ENCODE results near the gene DSCAML1. TPM values are rescaled to one million over a fixed set of nuclear protein-coding genes. Genes with fewer than 3 reads are reported as not detected.

Gene DSCAML1
- total and polyA plus RNA-seq, 9 of the 15 experiments (the other 6 are each of a cell fraction or from before 2014, with no cell fraction given) = not detected

DNA sequence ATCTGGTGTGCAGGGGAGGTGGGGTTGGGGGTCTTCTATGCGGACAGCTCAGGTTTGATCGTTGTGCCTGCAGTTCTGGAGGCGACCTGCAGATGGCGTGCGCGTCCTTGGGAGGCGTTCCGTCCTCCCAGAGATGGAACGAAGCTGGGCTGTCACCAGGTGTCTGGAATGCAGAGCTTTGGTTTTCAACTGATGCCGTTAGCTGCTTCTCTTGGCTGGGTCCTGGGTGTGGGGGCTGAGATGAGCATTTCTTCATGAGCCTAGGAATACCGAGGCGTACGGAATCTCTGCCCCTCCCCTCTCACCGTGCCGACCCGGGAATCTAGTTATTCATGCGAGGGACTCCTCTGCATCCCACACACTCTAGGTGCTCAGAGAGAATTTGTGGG, 370.7 kb downstream of the DSCAML1 start (continued):
- TF ChIP-seq, protein P1, sequence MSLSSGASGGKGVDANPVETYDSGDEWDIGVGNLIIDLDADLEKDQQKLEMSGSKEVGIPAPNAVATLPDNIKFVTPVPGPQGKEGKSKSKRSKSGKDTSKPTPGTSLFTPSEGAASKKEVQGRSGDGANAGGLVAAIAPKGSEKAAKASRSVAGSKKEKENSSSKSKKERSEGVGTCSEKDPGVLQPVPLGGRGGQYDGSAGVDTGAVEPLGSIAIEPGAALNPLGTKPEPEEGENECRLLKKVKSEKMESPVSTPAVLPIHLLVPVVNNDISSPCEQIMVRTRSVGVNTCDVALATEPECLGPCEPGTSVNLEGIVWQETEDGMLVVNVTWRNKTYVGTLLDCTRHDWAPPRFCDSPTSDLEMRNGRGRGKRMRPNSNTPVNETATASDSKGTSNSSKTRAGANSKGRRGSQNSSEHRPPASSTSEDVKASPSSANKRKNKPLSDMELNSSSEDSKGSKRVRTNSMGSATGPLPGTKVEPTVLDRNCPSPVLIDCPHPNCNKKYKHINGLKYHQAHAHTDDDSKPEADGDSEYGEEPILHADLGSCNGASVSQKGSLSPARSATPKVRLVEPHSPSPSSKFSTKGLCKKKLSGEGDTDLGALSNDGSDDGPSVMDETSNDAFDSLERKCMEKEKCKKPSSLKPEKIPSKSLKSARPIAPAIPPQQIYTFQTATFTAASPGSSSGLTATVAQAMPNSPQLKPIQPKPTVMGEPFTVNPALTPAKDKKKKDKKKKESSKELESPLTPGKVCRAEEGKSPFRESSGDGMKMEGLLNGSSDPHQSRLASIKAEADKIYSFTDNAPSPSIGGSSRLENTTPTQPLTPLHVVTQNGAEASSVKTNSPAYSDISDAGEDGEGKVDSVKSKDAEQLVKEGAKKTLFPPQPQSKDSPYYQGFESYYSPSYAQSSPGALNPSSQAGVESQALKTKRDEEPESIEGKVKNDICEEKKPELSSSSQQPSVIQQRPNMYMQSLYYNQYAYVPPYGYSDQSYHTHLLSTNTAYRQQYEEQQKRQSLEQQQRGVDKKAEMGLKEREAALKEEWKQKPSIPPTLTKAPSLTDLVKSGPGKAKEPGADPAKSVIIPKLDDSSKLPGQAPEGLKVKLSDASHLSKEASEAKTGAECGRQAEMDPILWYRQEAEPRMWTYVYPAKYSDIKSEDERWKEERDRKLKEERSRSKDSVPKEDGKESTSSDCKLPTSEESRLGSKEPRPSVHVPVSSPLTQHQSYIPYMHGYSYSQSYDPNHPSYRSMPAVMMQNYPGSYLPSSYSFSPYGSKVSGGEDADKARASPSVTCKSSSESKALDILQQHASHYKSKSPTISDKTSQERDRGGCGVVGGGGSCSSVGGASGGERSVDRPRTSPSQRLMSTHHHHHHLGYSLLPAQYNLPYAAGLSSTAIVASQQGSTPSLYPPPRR (CRISPR knock-in tag; IDR thresholded peaks at IDR 0.05; ENCODE audit: borderline replicate concordance) = no peak
- TF ChIP-seq NR1H2 (CRISPR knock-in tag; IDR thresholded peaks at IDR 0.05) (no peak), ZKSCAN1 (IDR thresholded peaks at IDR 0.05; ENCODE audit: low read depth, low read length) (no peak), MAFF (IDR thresholded peaks at IDR 0.05; ENCODE audit: low read length) (no peak), NRF1 (conservative IDR thresholded peaks at IDR 0.05 in 1 of 2, IDR thresholded peaks at IDR 0.05 in 1 of 2) (no peak), ZNF232 (CRISPR knock-in tag; IDR thresholded peaks at IDR 0.05) (no peak), ZFP36 (IDR thresholded peaks at IDR 0.05; ENCODE audit: low read depth, low read length, partially characterized antibody) (peak; percentile 19), SREBF1 (IDR thresholded peaks at IDR 0.05; ENCODE audit: borderline replicate concordance, low read depth, low read length) (no peak), E2F3 (CRISPR knock-in tag; IDR thresholded peaks at IDR 0.05) (no peak), STAT5B (CRISPR knock-in tag; IDR thresholded peaks at IDR 0.05) (no peak), STAG1 (CRISPR knock-in tag; IDR thresholded peaks at IDR 0.05; ENCODE audit: borderline replicate concordance) (peak; percentile 46; the same call in 1 of the 2 replicates), PML (IDR thresholded peaks at IDR 0.05; ENCODE audit: low read length) (no peak)
- TF ChIP-seq, protein P2, sequence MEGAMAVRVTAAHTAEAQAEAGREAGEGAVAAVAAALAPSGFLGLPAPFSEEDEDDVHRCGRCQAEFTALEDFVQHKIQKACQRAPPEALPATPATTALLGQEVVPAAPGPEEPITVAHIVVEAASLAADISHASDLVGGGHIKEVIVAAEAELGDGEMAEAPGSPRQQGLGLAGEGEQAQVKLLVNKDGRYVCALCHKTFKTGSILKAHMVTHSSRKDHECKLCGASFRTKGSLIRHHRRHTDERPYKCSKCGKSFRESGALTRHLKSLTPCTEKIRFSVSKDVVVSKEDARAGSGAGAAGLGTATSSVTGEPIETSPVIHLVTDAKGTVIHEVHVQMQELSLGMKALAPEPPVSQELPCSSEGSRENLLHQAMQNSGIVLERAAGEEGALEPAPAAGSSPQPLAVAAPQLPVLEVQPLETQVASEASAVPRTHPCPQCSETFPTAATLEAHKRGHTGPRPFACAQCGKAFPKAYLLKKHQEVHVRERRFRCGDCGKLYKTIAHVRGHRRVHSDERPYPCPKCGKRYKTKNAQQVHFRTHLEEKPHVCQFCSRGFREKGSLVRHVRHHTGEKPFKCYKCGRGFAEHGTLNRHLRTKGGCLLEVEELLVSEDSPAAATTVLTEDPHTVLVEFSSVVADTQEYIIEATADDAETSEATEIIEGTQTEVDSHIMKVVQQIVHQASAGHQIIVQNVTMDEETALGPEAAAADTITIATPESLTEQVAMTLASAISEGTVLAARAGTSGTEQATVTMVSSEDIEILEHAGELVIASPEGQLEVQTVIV (CRISPR knock-in tag; IDR thresholded peaks at IDR 0.05; ENCODE audit: borderline replicate concordance) = no peak
- TF ChIP-seq, protein P3, sequence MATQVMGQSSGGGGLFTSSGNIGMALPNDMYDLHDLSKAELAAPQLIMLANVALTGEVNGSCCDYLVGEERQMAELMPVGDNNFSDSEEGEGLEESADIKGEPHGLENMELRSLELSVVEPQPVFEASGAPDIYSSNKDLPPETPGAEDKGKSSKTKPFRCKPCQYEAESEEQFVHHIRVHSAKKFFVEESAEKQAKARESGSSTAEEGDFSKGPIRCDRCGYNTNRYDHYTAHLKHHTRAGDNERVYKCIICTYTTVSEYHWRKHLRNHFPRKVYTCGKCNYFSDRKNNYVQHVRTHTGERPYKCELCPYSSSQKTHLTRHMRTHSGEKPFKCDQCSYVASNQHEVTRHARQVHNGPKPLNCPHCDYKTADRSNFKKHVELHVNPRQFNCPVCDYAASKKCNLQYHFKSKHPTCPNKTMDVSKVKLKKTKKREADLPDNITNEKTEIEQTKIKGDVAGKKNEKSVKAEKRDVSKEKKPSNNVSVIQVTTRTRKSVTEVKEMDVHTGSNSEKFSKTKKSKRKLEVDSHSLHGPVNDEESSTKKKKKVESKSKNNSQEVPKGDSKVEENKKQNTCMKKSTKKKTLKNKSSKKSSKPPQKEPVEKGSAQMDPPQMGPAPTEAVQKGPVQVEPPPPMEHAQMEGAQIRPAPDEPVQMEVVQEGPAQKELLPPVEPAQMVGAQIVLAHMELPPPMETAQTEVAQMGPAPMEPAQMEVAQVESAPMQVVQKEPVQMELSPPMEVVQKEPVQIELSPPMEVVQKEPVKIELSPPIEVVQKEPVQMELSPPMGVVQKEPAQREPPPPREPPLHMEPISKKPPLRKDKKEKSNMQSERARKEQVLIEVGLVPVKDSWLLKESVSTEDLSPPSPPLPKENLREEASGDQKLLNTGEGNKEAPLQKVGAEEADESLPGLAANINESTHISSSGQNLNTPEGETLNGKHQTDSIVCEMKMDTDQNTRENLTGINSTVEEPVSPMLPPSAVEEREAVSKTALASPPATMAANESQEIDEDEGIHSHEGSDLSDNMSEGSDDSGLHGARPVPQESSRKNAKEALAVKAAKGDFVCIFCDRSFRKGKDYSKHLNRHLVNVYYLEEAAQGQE (IDR thresholded peaks at IDR 0.05; ENCODE audit: borderline replicate concordance) = peak; percentile 64
- TF ChIP-seq, protein P3 (CRISPR knock-in tag; IDR thresholded peaks at IDR 0.05; ENCODE audit: low read depth) = no peak

Measured in K562 (cell line).